Testis (tissue), 2 donors: ENCODE measurements around the gene CCL13.

Source experiments
- POLR2A ChIP-seq: fragments of 450-650 bp; IDR thresholded peaks from one replicate; pipeline ENCODE4 v1.6.1; 2017; ENCODE audit warnings: antibody characterized with exemption, mild to moderate bottlenecking, moderate library complexity
- TF ChIP-seq, protein P1 (sequence below), 3 experiments: fragments of 450-650 bp in 2 of 3; fragments of 200-600 bp in 1 of 3; sonication (generic) in 1 of 3; IDR thresholded peaks; one replicate each; pipeline ENCODE4 v1.5.1; 2016 to 2019; ENCODE audit warnings: antibody characterized with exemption in 3 of 3, mild to moderate bottlenecking in 2 of 3, moderate library complexity in 1 of 3

DNA sequence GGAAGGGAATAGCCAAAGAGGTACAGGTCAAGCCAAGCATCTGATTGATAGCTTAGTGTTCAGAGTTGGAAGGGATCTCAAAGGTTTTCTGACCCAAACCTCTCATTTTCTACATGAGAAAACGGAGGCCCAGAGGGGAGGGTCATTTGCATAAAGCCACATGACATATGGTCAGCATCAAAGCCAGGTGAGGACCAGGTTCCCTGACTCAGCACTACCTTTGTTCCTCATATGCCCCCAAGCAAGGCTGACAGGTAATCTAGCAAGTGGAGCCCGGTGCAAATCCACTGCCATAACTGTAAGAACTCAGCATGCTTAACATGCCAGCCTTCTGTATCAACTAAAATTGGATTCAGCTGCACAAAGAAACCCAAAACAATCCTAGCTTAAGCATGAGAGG lies 35.0 kb downstream of the CCL13 start:
- TF ChIP-seq, protein P1, sequence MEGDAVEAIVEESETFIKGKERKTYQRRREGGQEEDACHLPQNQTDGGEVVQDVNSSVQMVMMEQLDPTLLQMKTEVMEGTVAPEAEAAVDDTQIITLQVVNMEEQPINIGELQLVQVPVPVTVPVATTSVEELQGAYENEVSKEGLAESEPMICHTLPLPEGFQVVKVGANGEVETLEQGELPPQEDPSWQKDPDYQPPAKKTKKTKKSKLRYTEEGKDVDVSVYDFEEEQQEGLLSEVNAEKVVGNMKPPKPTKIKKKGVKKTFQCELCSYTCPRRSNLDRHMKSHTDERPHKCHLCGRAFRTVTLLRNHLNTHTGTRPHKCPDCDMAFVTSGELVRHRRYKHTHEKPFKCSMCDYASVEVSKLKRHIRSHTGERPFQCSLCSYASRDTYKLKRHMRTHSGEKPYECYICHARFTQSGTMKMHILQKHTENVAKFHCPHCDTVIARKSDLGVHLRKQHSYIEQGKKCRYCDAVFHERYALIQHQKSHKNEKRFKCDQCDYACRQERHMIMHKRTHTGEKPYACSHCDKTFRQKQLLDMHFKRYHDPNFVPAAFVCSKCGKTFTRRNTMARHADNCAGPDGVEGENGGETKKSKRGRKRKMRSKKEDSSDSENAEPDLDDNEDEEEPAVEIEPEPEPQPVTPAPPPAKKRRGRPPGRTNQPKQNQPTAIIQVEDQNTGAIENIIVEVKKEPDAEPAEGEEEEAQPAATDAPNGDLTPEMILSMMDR (IDR thresholded peaks at IDR 0.05), result no peak
- no peak for TF ChIP-seq POLR2A
